Measurements from ENCODE around the gene KRTAP9-6. TPM values are rescaled to one million over a fixed set of nuclear protein-coding genes. Genes with fewer than 3 reads are reported as not detected.

The KRTAP9-6 gene
- total RNA-seq, 4 donors from 2014 or later, result not detected

DNA sequence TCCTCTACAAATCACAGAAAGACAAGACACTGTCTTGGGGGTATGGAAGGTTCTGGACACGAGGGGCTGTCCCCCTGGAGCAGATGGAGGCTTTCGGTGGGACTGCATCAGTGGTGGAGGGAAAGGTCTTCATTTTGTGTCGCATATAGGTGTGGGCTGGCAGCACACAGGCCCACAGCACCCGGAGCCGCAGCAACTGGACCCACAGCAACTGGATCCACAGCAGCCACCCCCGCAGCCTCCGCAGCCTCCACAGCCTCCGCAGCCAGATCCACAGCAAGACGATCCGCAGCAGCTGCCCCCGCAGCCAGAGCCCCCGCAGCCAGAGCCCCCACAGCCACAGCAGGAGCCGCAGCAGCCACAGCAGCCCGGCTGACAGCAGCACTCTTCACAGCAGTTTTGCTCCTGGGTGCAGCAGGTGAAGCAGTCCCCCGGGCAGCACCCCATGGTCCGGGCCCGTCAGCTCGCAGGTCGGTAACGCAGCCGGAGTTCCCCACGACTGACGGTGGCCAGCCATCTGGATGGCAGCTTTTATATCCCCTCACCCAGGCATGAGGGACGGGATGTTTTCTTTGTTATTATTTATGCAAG lies 50.1 kb downstream of the KRTAP9-6 start, which contains the start of gene KRTAP17-1:
Gene KRTAP17-1 (minus strand): TSS at position 507 of the 591 bp plus-strand sequence. CDS start 60 bp downstream, at position 447.
- no peak for TF ChIP-seq CTCF (IDR thresholded peaks at IDR 0.05)
- TF ChIP-seq EP300 (IDR thresholded peaks at IDR 0.05), result no peak
- no peak for TF ChIP-seq POLR2A (IDR thresholded peaks at IDR 0.05)
- no peak for TF ChIP-seq POLR2AphosphoS5 (IDR thresholded peaks at IDR 0.05)
- no peak within 1 kb of the TSS for H3K27ac ChIP-seq
- ATAC-seq, result no peak
- peaks cover 23% of the 10 kb centered on the region for H3K27me3 ChIP-seq
- peaks cover 0 to 11% (median 0%) of the 10 kb centered on the region in 3 donors for H3K9me3 ChIP-seq
- no peaks in the 10 kb centered on the region for H3K4me1 ChIP-seq
- H3K36me3 ChIP-seq, result no peaks in the 10 kb centered on the region
- no peak within 1 kb of the TSS for H3K4me3 ChIP-seq
- WGBS, 2 donors (ENCODE audit: low coverage in 1 of 2), result 76 to 96% methylated on average over 3 of the region's 24 CpGs

Small RNA genes lying within 50 kb of the gene (small RNA-seq; reads per million reads assigned to genes)
- gene KRTAP9-10P, result 0 reads per million in 4 donors

Other genes starting within 250 kb of the KRTAP9-6 start
- not detected for gene KRTAP1-5, start 238.2 kb upstream of the KRTAP9-6 start, total RNA-seq
- not detected for gene KRTAP1-4, start 235.2 kb upstream of the KRTAP9-6 start, total RNA-seq
- not detected for gene KRTAP1-3, start 230.5 kb upstream of the KRTAP9-6 start, total RNA-seq
- not detected for gene KRTAP1-1, start 223.9 kb upstream of the KRTAP9-6 start, total RNA-seq
- gene KRTAP2-1, start 218.1 kb upstream of the KRTAP9-6 start, total RNA-seq, result not detected
- not detected for gene KRTAP2-2, start 210.1 kb upstream of the KRTAP9-6 start, total RNA-seq
- gene KRTAP2-3, start 205.3 kb upstream of the KRTAP9-6 start, total RNA-seq, result not detected
- gene KRTAP2-4, start 199.5 kb upstream of the KRTAP9-6 start, total RNA-seq, result not detected
- gene KRTAP4-7, start 181.2 kb upstream of the KRTAP9-6 start, total RNA-seq, result not detected
- gene KRTAP4-8, start 167.2 kb upstream of the KRTAP9-6 start, total RNA-seq, result not detected
- not detected for gene KRTAP4-16, start 163.2 kb upstream of the KRTAP9-6 start, total RNA-seq
- gene KRTAP4-9, start 160.0 kb upstream of the KRTAP9-6 start, total RNA-seq, result not detected
- gene KRTAP4-11, start 147.0 kb upstream of the KRTAP9-6 start, total RNA-seq, result not detected
- not detected for gene KRTAP4-12, start 141.2 kb upstream of the KRTAP9-6 start, total RNA-seq
- not detected for gene KRTAP4-6, start 124.8 kb upstream of the KRTAP9-6 start, total RNA-seq
- gene KRTAP4-5, start 115.6 kb upstream of the KRTAP9-6 start, total RNA-seq, result not detected
- gene KRTAP4-4, start 104.6 kb upstream of the KRTAP9-6 start, total RNA-seq, result not detected
- gene KRTAP4-3, start 97.2 kb upstream of the KRTAP9-6 start, total RNA-seq, result not detected
- gene KRTAP4-2, start 87.2 kb upstream of the KRTAP9-6 start, total RNA-seq, result not detected
- gene KRTAP4-1, start 80.5 kb upstream of the KRTAP9-6 start, total RNA-seq, result not detected
- not detected for gene KRTAP9-1, start 75.5 kb upstream of the KRTAP9-6 start, total RNA-seq
- gene KRTAP9-2, start 38.7 kb upstream of the KRTAP9-6 start, total RNA-seq, result not detected
- not detected for gene KRTAP9-3, start 32.9 kb upstream of the KRTAP9-6 start, total RNA-seq
- not detected for gene KRTAP9-8, start 27.4 kb upstream of the KRTAP9-6 start, total RNA-seq
- not detected for gene KRTAP9-4, start 15.7 kb upstream of the KRTAP9-6 start, total RNA-seq
- gene KRTAP9-9, start 10.0 kb upstream of the KRTAP9-6 start, total RNA-seq, result not detected
- gene KRTAP9-7, start 10.3 kb downstream of the KRTAP9-6 start, total RNA-seq, result under 1 TPM in 1 of 4 donors, not detected in 3; 0.66 TPM
- gene KRTAP29-1, start 37.5 kb downstream of the KRTAP9-6 start, total RNA-seq, result not detected
- not detected for gene KRTAP16-1, start 43.9 kb downstream of the KRTAP9-6 start, total RNA-seq
- gene KRTAP17-1, start 50.3 kb downstream of the KRTAP9-6 start, total RNA-seq, result not detected
- gene KRT33A, start 85.5 kb downstream of the KRTAP9-6 start, total RNA-seq, result not detected
- gene KRT33B, start 104.4 kb downstream of the KRTAP9-6 start, total RNA-seq, result not detected
- gene KRT34, start 116.9 kb downstream of the KRTAP9-6 start, total RNA-seq, result under 1 TPM in 1 of 4 donors, not detected in 3; 0.27 TPM
- gene KRT31, start 132.2 kb downstream of the KRTAP9-6 start, total RNA-seq, result not detected
- not detected for gene KRT37, start 159.2 kb downstream of the KRTAP9-6 start, total RNA-seq
- gene KRT38, start 175.6 kb downstream of the KRTAP9-6 start, total RNA-seq, result not detected
- gene KRT32, start 202.0 kb downstream of the KRTAP9-6 start, total RNA-seq, result under 1 TPM in 1 of 4 donors, not detected in 3; 0.13 TPM
- gene KRT35, start 215.8 kb downstream of the KRTAP9-6 start, total RNA-seq, result not detected
- not detected for gene KRT36, start 224.5 kb downstream of the KRTAP9-6 start, total RNA-seq
- 1,000 to 10,000 TPM in 1 of 4 donors, 100 to 1,000 TPM in 1, 10 to 100 TPM in 2; 20.7 to 1,501 (median 80.1) TPM for gene KRT13, start 240.2 kb downstream of the KRTAP9-6 start, total RNA-seq